Left lung (tissue), 10 donors: ENCODE results near the gene KRTAP10-9. TPM values are rescaled to one million over a fixed set of nuclear protein-coding genes. Genes with fewer than 3 reads are reported as not detected.

Source experiments
- ATAC-seq: fragments of 200-7000 bp; cut with Tn5 transposase; one replicate; pipeline ENCODE4 v1.9.1; 2020; ENCODE audit warnings: moderate library complexity
- DNase-seq, 4 donors: peaks; one replicate each; pipeline ENCODE4 v3.0.0-alpha.2; 2013 to 2020
- H3K27ac ChIP-seq, 2 donors: fragments of 200-600 bp; sonication (generic) in 1 of 2; one replicate each; pipeline versions ENCODE4 v1.5.0 to v1.8.0; 2020 to 2021
- H3K27me3 ChIP-seq, 2 donors: fragments of 200-600 bp; sonication (generic) in 1 of 2; one replicate each; pipeline versions ENCODE4 v1.5.0 to v1.8.0; 2020 to 2021
- H3K36me3 ChIP-seq, 2 donors: fragments of 200-600 bp; sonication (generic) in 1 of 2; one replicate each; pipeline versions ENCODE4 v1.5.0 to v1.8.0; 2020 to 2021
- H3K4me1 ChIP-seq, 2 donors: fragments of 200-600 bp; one replicate each; pipeline ENCODE4 v1.8.0; 2021
- H3K4me3 ChIP-seq, 2 donors: fragments of 200-600 bp; sonication (generic) in 1 of 2; one replicate each; pipeline versions ENCODE4 v1.5.0 to v1.8.0; 2020 to 2021; ENCODE audit warnings: mild to moderate bottlenecking in 1 of 2
- H3K9me3 ChIP-seq, 2 donors: fragments of 200-600 bp; sonication (generic) in 1 of 2; one replicate each; pipeline versions ENCODE4 v1.5.0 to v1.8.0; 2020 to 2021
- CTCF ChIP-seq, 2 donors: fragments of 200-600 bp; sonication (generic) in 1 of 2; IDR thresholded peaks; one replicate each; pipeline versions ENCODE4 v1.5.0 to v1.8.0; 2021; ENCODE audit warnings: antibody characterized with exemption in 2 of 2
- intact Hi-C, 2 donors: fragments of 100-400 bp; cut with DNase I; formaldehyde crosslinking; loops; one replicate each; pipeline versions ENCODE4 v1.11.2 to v1.14.2; 2022
- polyA plus RNA-seq, 6 donors: library from polyadenylated mRNA; unstranded; fragments of 120-200 nt; gene quantifications; one replicate each; pipeline ENCODE4 v1.2.1, GENCODE V29; 2013; ENCODE audit not compliant: insufficient read length in 6 of 6
- total RNA-seq, 2 donors: library from RNA; stranded (reverse); fragmentation: NEBNext Ultra II Directional; extraction: Animal tissue kit (Norgen Biotek cat#: 25700); gene quantifications; one replicate each; pipeline ENCODE4 v1.2.1, GENCODE V29; 2021
- donor health status: DM: no; HTN: yes; CAD: no.
- donor health status: DM: no; HTN: no; CAD: no.

The KRTAP10-9 gene
- total and polyA plus RNA-seq, 8 donors: not detected

GRCh38 chr21:44664691-44665090 lies 37.8 kb downstream of the KRTAP10-9 start:
- intact Hi-C loops: no loop called here

GRCh38 chr21:44666401-44667320 lies 39.8 kb downstream of the KRTAP10-9 start, which contains the start of gene KRTAP12-2:
KRTAP12-2 (minus strand) TSS chr21:44666927; CDS start chr21:44666886, 41 bp downstream.
- peaks cover 0 to 7% of the 10 kb centered on the region in 2 donors for H3K27me3 ChIP-seq
- DNase-seq: no peak
- ATAC-seq: no peak
- no peak within 1 kb of the TSS for H3K27ac ChIP-seq
- H3K4me1 ChIP-seq: no peaks in the 10 kb centered on the region
- peaks cover 0 to 16% of the 10 kb centered on the region in 2 donors for H3K9me3 ChIP-seq
- no peak for TF ChIP-seq CTCF (IDR thresholded peaks at IDR 0.05)
- H3K4me3 ChIP-seq: no peak within 1 kb of the TSS
- no peaks in the 10 kb centered on the region for H3K36me3 ChIP-seq
- intact Hi-C loops: no loop called here

More at GRCh38 chr21:44664691-44665090, 37.8 kb downstream of the KRTAP10-9 start:
- no peak for ATAC-seq
- H3K27ac ChIP-seq: no peak overlapping the region
- peaks cover 0 to 7% of the 10 kb centered on the region in 2 donors for H3K27me3 ChIP-seq
- no peak overlapping the region for H3K4me3 ChIP-seq
- no peak for DNase-seq
- no peaks in the 10 kb centered on the region for H3K36me3 ChIP-seq
- peaks cover 0 to 8% of the 10 kb centered on the region in 2 donors for H3K9me3 ChIP-seq
- no peaks in the 10 kb centered on the region for H3K4me1 ChIP-seq
- TF ChIP-seq CTCF (IDR thresholded peaks at IDR 0.05): no peak

GRCh38 chr21:44667612-44668011 lies 40.7 kb downstream of the KRTAP10-9 start:
- ATAC-seq (no peak), DNase-seq (no peak)
- TF ChIP-seq CTCF (IDR thresholded peaks at IDR 0.05): no peak
- Histone ChIP-seq H3K4me1 (no peaks in the 10 kb centered on the region), H3K27me3 (peaks cover 0 to 7% of the 10 kb centered on the region in 2 donors), H3K27ac (no peak overlapping the region), H3K4me3 (no peak overlapping the region), H3K36me3 (no peaks in the 10 kb centered on the region), H3K9me3 (peaks cover 0 to 24% of the 10 kb centered on the region in 2 donors)
- intact Hi-C loops: no loop called here

- H3K4me1 ChIP-seq: no peaks in the 10 kb centered on the region
- no peak overlapping the region for H3K4me3 ChIP-seq
- intact Hi-C loops: no loop called here
- H3K27me3 ChIP-seq: peaks cover 0 to 7% of the 10 kb centered on the region in 2 donors
- peaks cover 0 to 27% of the 10 kb centered on the region in 2 donors for H3K9me3 ChIP-seq
- DNase-seq: no peak
- no peak for TF ChIP-seq CTCF (IDR thresholded peaks at IDR 0.05)
- ATAC-seq: no peak
- no peaks in the 10 kb centered on the region for H3K36me3 ChIP-seq
- no peak overlapping the region for H3K27ac ChIP-seq
These were observed 43.9 kb downstream of the KRTAP10-9 start for GRCh38 chr21:44670642-44671432.

GRCh38 chr21:44671911-44672310 lies 45.0 kb downstream of the KRTAP10-9 start:
- Histone ChIP-seq H3K4me1 (no peaks in the 10 kb centered on the region), H3K27ac (no peak overlapping the region), H3K9me3 (peaks cover 0 to 27% of the 10 kb centered on the region in 2 donors), H3K27me3 (peaks cover 0 to 7% of the 10 kb centered on the region in 2 donors), H3K4me3 (no peak overlapping the region), H3K36me3 (no peaks in the 10 kb centered on the region)
- intact Hi-C loops: no loop called here
- no peak for TF ChIP-seq CTCF (IDR thresholded peaks at IDR 0.05)
- ATAC-seq: no peak
- DNase-seq: no peak
